ENCODE measurements around the gene MAP1A. TPM values are rescaled to one million over a fixed set of nuclear protein-coding genes. Genes with fewer than 3 reads are reported as not detected.

MAP1A gene
- total RNA-seq, 1 donor from 2014 or later = 332 TPM

- DNase-seq (ENCODE audit: low read depth) = peak; percentile 99
Measured at GRCh38 chr15:43510200-43511011, 7.0 kb upstream of the MAP1A start.

- peak; percentile 56 for DNase-seq (ENCODE audit: low read depth)
Measured at GRCh38 chr15:43511012-43511885, 6.2 kb upstream of the MAP1A start.

GRCh38 chr15:43513550-43513949, 3.9 kb upstream of the MAP1A start:
- no peak for DNase-seq (ENCODE audit: low read depth)

GRCh38 chr15:43514241-43515057, 3.0 kb upstream of the MAP1A start:
- DNase-seq (ENCODE audit: low read depth) = peak; percentile 97

- peak; percentile 88 for DNase-seq (ENCODE audit: low read depth)
Measured at GRCh38 chr15:43515741-43516140, 1.7 kb upstream of the MAP1A start.

- peak; percentile 98 for DNase-seq (ENCODE audit: low read depth)
Measured at GRCh38 chr15:43516185-43516584, 1.2 kb upstream of the MAP1A start.

GRCh38 chr15:43516801-43517353, 531 bp upstream of the MAP1A start:
- DNase-seq (ENCODE audit: low read depth) = peak; percentile 91

GRCh38 chr15:43518197-43518761, 871 bp downstream of the MAP1A start:
- peak; percentile 89 for DNase-seq (ENCODE audit: low read depth)

GRCh38 chr15:43519196-43519595, 1.8 kb downstream of the MAP1A start:
- DNase-seq (ENCODE audit: low read depth) = no peak

- DNase-seq (ENCODE audit: low read depth) = no peak
Measured at GRCh38 chr15:43520138-43520537, 2.7 kb downstream of the MAP1A start.

GRCh38 chr15:43521419-43521818, 4.0 kb downstream of the MAP1A start:
- no peak for DNase-seq (ENCODE audit: low read depth)

GRCh38 chr15:43522247-43522646, 4.8 kb downstream of the MAP1A start:
- DNase-seq (ENCODE audit: low read depth) = no peak

GRCh38 chr15:43523646-43524045, 6.2 kb downstream of the MAP1A start:
- DNase-seq (ENCODE audit: low read depth) = no peak

GRCh38 chr15:43524254-43524845, 6.9 kb downstream of the MAP1A start:
- DNase-seq (ENCODE audit: low read depth) = no peak

- no peak for DNase-seq (ENCODE audit: low read depth)
Measured at GRCh38 chr15:43525131-43525530, 7.7 kb downstream of the MAP1A start.

GRCh38 chr15:43526261-43526930, 9.0 kb downstream of the MAP1A start:
- DNase-seq (ENCODE audit: low read depth) = no peak

GRCh38 chr15:43527016-43527801, 9.8 kb downstream of the MAP1A start:
- DNase-seq (ENCODE audit: low read depth) = no peak

- no peak for DNase-seq (ENCODE audit: low read depth)
Measured at GRCh38 chr15:43527802-43528541, 10.6 kb downstream of the MAP1A start.

Data from myocyte (in vitro differentiated cells).